PC-3 (cell line): ENCODE results near the gene GCHFR. TPM values are rescaled to one million over a fixed set of nuclear protein-coding genes. Genes with fewer than 3 reads are reported as not detected.

Source experiments
- ATAC-seq: fragments of 200-7000 bp; cut with Tn5 transposase; 2 replicates; pipeline ENCODE4 v1.9.1; 2020; ENCODE audit warnings: mild to moderate bottlenecking, moderate library complexity
- BruUV-seq: library from RNA; stranded (reverse); fragments of 400-500 nt; replicated peaks from 2 replicates; lab custom pipeline; 2021; lab: Mats Ljungman, UMichigan
- CTCF ChIA-PET: fragments of 300-600 bp; sonication (Branson Sonifier 250); formaldehyde crosslinking; loops from one replicate; lab custom pipeline; 2022; ENCODE audit warnings: antibody characterized with exemption; lab: Charles Lee
- POLR2A ChIA-PET: fragments of 300-600 bp; sonication (Branson Sonifier 250); formaldehyde crosslinking; loops from one replicate; lab custom pipeline; 2022; ENCODE audit warnings: antibody characterized with exemption; ENCODE audit not compliant: unreplicated experiment; lab: Charles Lee
- DNase-seq: peaks from one replicate; pipeline ENCODE4 v3.0.0-alpha.2; 2015
- H2AFZ ChIP-seq: fragments of 300-600 bp; sonication (generic); 2 replicates; pipeline ENCODE4 v1.6.0; 2016; ENCODE audit warnings: antibody characterized with exemption, low read length
- H3F3A ChIP-seq: fragments of 300-600 bp; sonication (generic); one replicate; pipeline ENCODE4 v1.6.0; 2017; ENCODE audit warnings: antibody characterized with exemption, low read length, control low read depth, mild to moderate bottlenecking; ENCODE audit not compliant: unreplicated experiment
- H3K27ac ChIP-seq: fragments of 300-600 bp; sonication (generic); 2 replicates; pipeline ENCODE4 v1.5.1; 2016; ENCODE audit warnings: mild to moderate bottlenecking, low read length
- H3K27me3 ChIP-seq: fragments of 300-600 bp; sonication (generic); 2 replicates; pipeline ENCODE4 v1.6.1; 2016; ENCODE audit warnings: low read length, mixed read lengths
- H3K36me3 ChIP-seq: fragments of 300-600 bp; sonication (generic); 2 replicates; pipeline ENCODE4 v1.6.1; 2016; ENCODE audit warnings: low read depth, mixed run types, low read length, mixed read lengths
- H3K4me1 ChIP-seq: fragments of 300-600 bp; sonication (generic); 2 replicates; pipeline ENCODE4 v1.5.1; 2016; ENCODE audit warnings: low read length; ENCODE audit not compliant: insufficient read depth
- H3K4me2 ChIP-seq: fragments of 300-600 bp; sonication (generic); 2 replicates; pipeline ENCODE4 v1.6.0; 2016; ENCODE audit warnings: low read length
- H3K4me3 ChIP-seq: fragments of 300-600 bp; sonication (generic); 2 replicates; pipeline ENCODE4 v1.5.1; 2016; ENCODE audit warnings: mild to moderate bottlenecking, low read length, mixed read lengths
- H3K79me2 ChIP-seq: fragments of 300-600 bp; sonication (generic); 2 replicates; pipeline ENCODE4 v1.6.1; 2017; ENCODE audit warnings: low read length, mixed read lengths
- H3K9ac ChIP-seq: fragments of 300-600 bp; sonication (generic); 2 replicates; pipeline ENCODE4 v1.6.0; 2016; ENCODE audit warnings: mild to moderate bottlenecking, low read length
- H3K9me2 ChIP-seq: fragments of 300-600 bp; sonication (generic); replicated peaks from 2 replicates; pipeline ENCODE4 v1.6.1; 2016; ENCODE audit warnings: mixed run types, low read length, mixed read lengths
- H3K9me3 ChIP-seq: fragments of 300-600 bp; sonication (generic); 2 replicates; pipeline ENCODE4 v1.6.1; 2016; ENCODE audit warnings: low read length, mixed read lengths
- H4K20me1 ChIP-seq: fragments of 300-600 bp; sonication (generic); 2 replicates; pipeline ENCODE4 v1.6.1; 2016; ENCODE audit warnings: low read length, mixed read lengths
- CTCF ChIP-seq: fragments of 300-600 bp; sonication (generic); conservative IDR thresholded peaks from 2 replicates; pipeline ENCODE4 v1.5.1; 2017; ENCODE audit warnings: antibody characterized with exemption, low read depth, mild to moderate bottlenecking, low read length
- EZH2 ChIP-seq: fragments of 300-600 bp; sonication (generic); IDR thresholded peaks from one replicate; pipeline ENCODE4 v1.6.1; 2017; ENCODE audit warnings: antibody characterized with exemption, mild to moderate bottlenecking, low read length; ENCODE audit not compliant: unreplicated experiment
- EZH2phosphoT487 ChIP-seq: fragments of 300-600 bp; sonication (generic); IDR thresholded peaks from 2 replicates; pipeline ENCODE4 v1.6.1; 2018; ENCODE audit warnings: mild to moderate bottlenecking, antibody characterized with exemption, low read length, borderline replicate concordance
- intact Hi-C: fragments of 100-400 bp; cut with micrococcal nuclease; formaldehyde crosslinking; loops from 2 replicates; pipeline ENCODE4 v1.9.0; 2023
- total RNA-seq: library from RNA; depleted of rRNA; stranded (reverse); fragments of >200 nt; gene quantifications from 2 replicates; pipeline ENCODE4 v1.2.3, GENCODE V29; 2014

GCHFR gene
- total RNA-seq, 1 experiment from 2014 or later: 58.9 TPM

- TF ChIP-seq EZH2phosphoT487 (no peak), EZH2 (no peak), CTCF (peak; percentile 24; the same call in 1 of the 2 replicates)
- H3K27me3 ChIP-seq: no peaks in the 10 kb centered on the region
- H3K4me2 ChIP-seq: no peak overlapping the region
- no peak overlapping the region for H3K4me3 ChIP-seq
- H3K36me3 ChIP-seq: peaks cover 36% of the 10 kb centered on the region; the same call in 1 of the 2 replicates
- H3K9ac ChIP-seq: no peak overlapping the region
- no peaks in the 10 kb centered on the region for H3K9me2 ChIP-seq
- H3K27ac ChIP-seq: no peak overlapping the region
- ChIA-PET POLR2A (interaction anchor here (0.5 kb wide), 1 partner anchor 105 kb away, joined by 4 read pairs; no protein-coding TSS in a partner anchor), CTCF (interaction anchor here (0.5 to 0.7 kb wide), 2 partner anchors 20 to 115 kb away, joined by 3 to 6 read pairs; no protein-coding TSS in a partner anchor)
- no TSS peak for BruUV-seq
- no peaks in the 10 kb centered on the region for H4K20me1 ChIP-seq
- peaks cover 3% of the 10 kb centered on the region for H3F3A ChIP-seq
- no peak overlapping the region for H2AFZ ChIP-seq
- no peaks in the 10 kb centered on the region for H3K9me3 ChIP-seq
- ATAC-seq: no peak
- DNase-seq: no peak
- peaks cover 9% of the 10 kb centered on the region; the same call in 1 of the 2 replicates for H3K79me2 ChIP-seq
- H3K4me1 ChIP-seq: peaks cover 5% of the 10 kb centered on the region
- intact Hi-C loops: no loop called here
Measured at GRCh38 chr15:40743921-40744814, 19.7 kb upstream of the GCHFR start.

GRCh38 chr15:40744815-40745152 lies 19.1 kb upstream of the GCHFR start:
- Histone ChIP-seq H3K27ac (no peak overlapping the region), H4K20me1 (no peaks in the 10 kb centered on the region), H3K27me3 (no peaks in the 10 kb centered on the region), H3K4me3 (no peak overlapping the region), H3K9me3 (no peaks in the 10 kb centered on the region), H3K4me1 (peaks cover 5% of the 10 kb centered on the region), H3K36me3 (peaks cover 32% of the 10 kb centered on the region; the same call in 1 of the 2 replicates), H2AFZ (no peak overlapping the region), H3K4me2 (no peak overlapping the region), H3F3A (peaks cover 3% of the 10 kb centered on the region), H3K9me2 (no peaks in the 10 kb centered on the region), H3K9ac (no peak overlapping the region), H3K79me2 (peaks cover 9% of the 10 kb centered on the region; the same call in 1 of the 2 replicates)
- TF ChIP-seq EZH2 (no peak), CTCF (no peak), EZH2phosphoT487 (no peak)
- ChIA-PET CTCF (interaction anchor here (0.7 kb wide), 1 partner anchor 114 kb away, joined by 3 read pairs; no protein-coding TSS in a partner anchor), POLR2A (interaction anchor here (0.5 kb wide), 1 partner anchor 105 kb away, joined by 4 read pairs; no protein-coding TSS in a partner anchor)
- ATAC-seq (no peak), DNase-seq (no peak)
- intact Hi-C loops: no loop called here
- no TSS peak for BruUV-seq
